Neural progenitor cell (in vitro differentiated cells): ENCODE measurements around the gene TRIO. TPM values are rescaled to one million over a fixed set of nuclear protein-coding genes. Genes with fewer than 3 reads are reported as not detected.
"Not testable (repeated sequence)": the region's sequence is repeated elsewhere in the genome, so short reads cannot be mapped to it uniquely, and the experiment has no call there.

Source experiments
- DNase-seq: peaks from one replicate; pipeline ENCODE4 v3.0.0-alpha.2; 2016; ENCODE audit warnings: low spot score
- H2AFZ ChIP-seq: fragments of 200-600 bp; sonication (generic); replicated peaks from 2 replicates; pipeline ENCODE4 v1.6.1; 2016; ENCODE audit warnings: antibody characterized with exemption
- H3F3A ChIP-seq: fragments of 200-600 bp; sonication (generic); 2 replicates; pipeline ENCODE4 v1.6.1; 2016; ENCODE audit warnings: antibody characterized with exemption, low read depth
- H3K27ac ChIP-seq: fragments of 200-600 bp; sonication (generic); 2 replicates; pipeline ENCODE4 v1.5.1; 2016; ENCODE audit warnings: mild to moderate bottlenecking
- H3K27me3 ChIP-seq: fragments of 200-600 bp; sonication (generic); 2 replicates; pipeline ENCODE4 v1.6.1; 2016; ENCODE audit warnings: mild to moderate bottlenecking, moderate library complexity
- H3K36me3 ChIP-seq: fragments of 200-600 bp; sonication (generic); 2 replicates; pipeline ENCODE4 v1.5.1; 2016
- H3K4me1 ChIP-seq: fragments of 200-600 bp; sonication (generic); 2 replicates; pipeline ENCODE4 v1.6.1; 2016; ENCODE audit warnings: mixed run types
- H3K4me2 ChIP-seq: fragments of 200-600 bp; sonication (generic); 2 replicates; pipeline ENCODE4 v1.6.1; 2016
- H3K4me3 ChIP-seq: fragments of 200-600 bp; sonication (generic); 2 replicates; pipeline ENCODE4 v1.5.1; 2016
- H3K79me2 ChIP-seq: fragments of 200-600 bp; sonication (generic); 2 replicates; pipeline ENCODE4 v1.6.1; 2016; ENCODE audit warnings: low read depth
- H3K9ac ChIP-seq: fragments of 200-600 bp; sonication (generic); 2 replicates; pipeline ENCODE4 v1.6.1; 2016
- H3K9me3 ChIP-seq: fragments of 200-600 bp; sonication (generic); 2 replicates; pipeline ENCODE4 v1.5.1; 2016; ENCODE audit warnings: low read depth
- H4K20me1 ChIP-seq: fragments of 200-600 bp; sonication (generic); 2 replicates; pipeline ENCODE4 v1.6.1; 2016; ENCODE audit warnings: low read depth
- H3K27ac Mint-ChIP-seq: 3 replicates; pipeline ENCODE4 v1.8.0; 2021; ENCODE audit warnings: mixed read lengths
- H3K27me3 Mint-ChIP-seq: 2 replicates; pipeline ENCODE4 v1.8.0; 2022; ENCODE audit warnings: low read depth, mild to moderate bottlenecking, inconsistent platforms, moderate library complexity, mixed read lengths; ENCODE audit not compliant: insufficient read depth
- H3K36me3 Mint-ChIP-seq: 3 replicates; pipeline ENCODE4 v1.8.0; 2021; ENCODE audit warnings: mixed read lengths
- H3K4me1 Mint-ChIP-seq: 3 replicates; pipeline ENCODE4 v1.8.0; 2021; ENCODE audit warnings: mixed read lengths
- H3K4me3 Mint-ChIP-seq: 3 replicates; pipeline ENCODE4 v1.8.0; 2021; ENCODE audit warnings: mild to moderate bottlenecking, moderate library complexity, mixed read lengths
- H3K9me3 Mint-ChIP-seq: 3 replicates; pipeline ENCODE4 v1.8.0; 2020; ENCODE audit warnings: mixed read lengths
- EZH2 ChIP-seq: fragments of 200-600 bp; sonication (generic); IDR thresholded peaks from 2 replicates; pipeline ENCODE4 v1.6.1; 2017; ENCODE audit warnings: antibody characterized with exemption, mild to moderate bottlenecking, moderate library complexity
- EZH2phosphoT487 ChIP-seq: fragments of 200-600 bp; sonication (generic); IDR thresholded peaks from 2 replicates; pipeline ENCODE4 v1.6.1; 2017; ENCODE audit warnings: antibody characterized with exemption
- total RNA-seq: library from RNA; depleted of rRNA; stranded (reverse); fragments of >200 nt; gene quantifications from 2 replicates; pipeline ENCODE4 v1.2.3, GENCODE V29; 2015; ENCODE audit warnings: low replicate concordance
- TF ChIP-seq, protein P1 (sequence below): fragments of 200-600 bp; sonication (generic); IDR thresholded peaks from 2 replicates; pipeline ENCODE4 v1.5.1; 2017; ENCODE audit warnings: antibody characterized with exemption, mild to moderate bottlenecking

Gene TRIO
- total RNA-seq, 1 donor from 2014 or later, result 84.7 TPM

DNA sequence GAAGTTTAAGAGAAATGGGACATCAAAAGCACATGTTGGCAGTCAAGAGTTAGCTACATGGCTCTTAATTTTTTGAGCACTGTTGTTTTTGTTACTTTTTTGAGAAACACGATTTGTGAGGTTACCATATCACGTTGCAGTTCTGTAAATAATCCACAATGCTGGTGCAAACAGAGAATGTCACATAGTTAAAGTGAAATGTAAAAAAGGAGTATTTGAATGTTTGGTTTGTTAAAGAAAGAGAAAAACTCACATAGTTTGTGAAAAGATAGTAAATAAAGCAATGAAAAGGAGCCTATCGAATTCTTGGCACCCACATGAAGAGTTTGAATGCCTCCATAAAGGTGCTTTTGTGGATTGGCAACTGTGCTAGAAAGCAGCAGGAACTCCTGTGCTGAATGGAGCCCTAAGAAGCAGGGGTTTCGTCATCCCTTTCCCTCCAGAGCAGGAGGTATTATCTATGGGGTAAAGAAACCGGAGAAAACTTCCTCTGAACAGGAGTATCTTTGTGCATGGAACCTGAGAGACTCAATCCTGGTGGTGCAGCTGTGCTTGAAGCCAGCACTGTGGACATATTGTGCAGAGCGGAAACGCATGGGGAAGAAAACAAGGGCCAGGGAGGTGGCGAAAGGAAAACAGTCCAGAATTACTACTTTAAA lies 289.9 kb downstream of the TRIO start:
- Histone ChIP-seq H2AFZ (no peak overlapping the region), H3K27me3 (no peaks in the 10 kb centered on the region), H3K36me3 (no peaks in the 10 kb centered on the region), H3K27ac (peak overlapping the region; percentile 81), H4K20me1 (peaks cover 7% of the 10 kb centered on the region), H3K9me3 (no peaks in the 10 kb centered on the region), H3K9ac (no peak overlapping the region), H3K4me2 (peak overlapping the region; percentile 67), H3K79me2 (peaks cover 5% of the 10 kb centered on the region), H3K4me3 (no peak overlapping the region), H3K4me1 (peaks cover 38% of the 10 kb centered on the region), H3F3A (peaks cover 23% of the 10 kb centered on the region)
- TF ChIP-seq EZH2 (no peak), EZH2phosphoT487 (no peak)
- TF ChIP-seq, protein P1, sequence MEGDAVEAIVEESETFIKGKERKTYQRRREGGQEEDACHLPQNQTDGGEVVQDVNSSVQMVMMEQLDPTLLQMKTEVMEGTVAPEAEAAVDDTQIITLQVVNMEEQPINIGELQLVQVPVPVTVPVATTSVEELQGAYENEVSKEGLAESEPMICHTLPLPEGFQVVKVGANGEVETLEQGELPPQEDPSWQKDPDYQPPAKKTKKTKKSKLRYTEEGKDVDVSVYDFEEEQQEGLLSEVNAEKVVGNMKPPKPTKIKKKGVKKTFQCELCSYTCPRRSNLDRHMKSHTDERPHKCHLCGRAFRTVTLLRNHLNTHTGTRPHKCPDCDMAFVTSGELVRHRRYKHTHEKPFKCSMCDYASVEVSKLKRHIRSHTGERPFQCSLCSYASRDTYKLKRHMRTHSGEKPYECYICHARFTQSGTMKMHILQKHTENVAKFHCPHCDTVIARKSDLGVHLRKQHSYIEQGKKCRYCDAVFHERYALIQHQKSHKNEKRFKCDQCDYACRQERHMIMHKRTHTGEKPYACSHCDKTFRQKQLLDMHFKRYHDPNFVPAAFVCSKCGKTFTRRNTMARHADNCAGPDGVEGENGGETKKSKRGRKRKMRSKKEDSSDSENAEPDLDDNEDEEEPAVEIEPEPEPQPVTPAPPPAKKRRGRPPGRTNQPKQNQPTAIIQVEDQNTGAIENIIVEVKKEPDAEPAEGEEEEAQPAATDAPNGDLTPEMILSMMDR, result no peak
- DNase-seq, result peak; percentile 49
- H3K27ac Mint-ChIP-seq, result peak overlapping the region; percentile 65
- H3K4me1 Mint-ChIP-seq, result peaks cover 47% of the 10 kb centered on the region
- no peak overlapping the region for H3K4me3 Mint-ChIP-seq
- peaks cover 12% of the 10 kb centered on the region for H3K9me3 Mint-ChIP-seq
- peaks cover 38% of the 10 kb centered on the region for H3K36me3 Mint-ChIP-seq
- H3K27me3 Mint-ChIP-seq, result no peaks in the 10 kb centered on the region

DNA sequence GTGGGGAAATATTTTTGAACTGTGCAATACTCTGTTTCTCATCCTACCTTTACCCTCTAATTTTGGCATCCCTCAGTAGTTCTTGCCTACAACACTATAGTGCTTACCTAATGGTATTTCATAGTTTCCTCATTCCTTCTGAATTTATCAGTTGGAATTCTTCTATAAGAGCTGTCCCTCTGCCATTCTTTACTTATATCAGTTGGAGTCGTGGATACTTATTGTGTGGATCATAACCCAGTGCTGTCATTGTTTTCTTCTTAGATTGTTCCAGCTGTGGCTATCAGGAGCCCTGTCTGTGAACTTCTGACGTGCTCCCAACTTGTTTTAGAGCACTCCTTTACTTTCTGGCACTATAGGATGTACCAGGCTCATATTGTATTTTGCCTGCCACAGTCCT lies 292.3 kb downstream of the TRIO start:
- peaks cover 19% of the 10 kb centered on the region for H3F3A ChIP-seq
- H3K4me3 ChIP-seq, result no peak overlapping the region
- H3K79me2 ChIP-seq, result no peaks in the 10 kb centered on the region
- H3K4me2 ChIP-seq, result no peak overlapping the region
- DNase-seq, result no peak
- H3K9me3 ChIP-seq, result no peaks in the 10 kb centered on the region
- H3K27me3 ChIP-seq, result no peaks in the 10 kb centered on the region
- no peak overlapping the region for H3K9ac ChIP-seq
- peaks cover 12% of the 10 kb centered on the region for H4K20me1 ChIP-seq
- no peak overlapping the region for H3K27ac ChIP-seq
- Mint-ChIP-seq H3K36me3 (peaks cover 46% of the 10 kb centered on the region), H3K4me1 (peaks cover 44% of the 10 kb centered on the region), H3K27ac (no peak overlapping the region), H3K4me3 (no peak overlapping the region), H3K9me3 (peaks cover 12% of the 10 kb centered on the region), H3K27me3 (no peaks in the 10 kb centered on the region)
- peaks cover 33% of the 10 kb centered on the region for H3K4me1 ChIP-seq
- TF ChIP-seq EZH2phosphoT487 (no peak), EZH2 (no peak)
- TF ChIP-seq, protein P1, result no peak
- H2AFZ ChIP-seq, result no peak overlapping the region
- H3K36me3 ChIP-seq, result no peaks in the 10 kb centered on the region

DNA sequence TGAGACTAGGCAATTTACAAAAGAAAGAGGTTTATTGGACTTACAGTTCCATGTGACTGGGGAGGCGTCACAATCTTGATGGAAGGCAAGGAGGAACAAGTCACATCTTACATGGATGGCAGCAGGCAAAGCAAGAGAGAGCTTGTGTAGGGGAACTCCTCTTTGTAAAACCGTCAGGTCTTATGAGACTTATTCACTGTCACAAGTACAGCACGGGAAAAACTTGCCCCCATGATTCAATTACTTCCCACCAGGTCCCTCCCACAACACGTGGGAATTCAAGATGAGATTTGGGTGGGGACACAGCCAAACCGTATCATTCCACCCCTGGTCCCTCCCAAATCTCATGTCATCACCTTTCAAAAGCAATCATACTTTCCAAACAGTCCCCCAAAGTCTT lies 293.0 kb downstream of the TRIO start:
- Mint-ChIP-seq H3K9me3 (peaks cover 12% of the 10 kb centered on the region), H3K36me3 (peaks cover 46% of the 10 kb centered on the region)

DNA sequence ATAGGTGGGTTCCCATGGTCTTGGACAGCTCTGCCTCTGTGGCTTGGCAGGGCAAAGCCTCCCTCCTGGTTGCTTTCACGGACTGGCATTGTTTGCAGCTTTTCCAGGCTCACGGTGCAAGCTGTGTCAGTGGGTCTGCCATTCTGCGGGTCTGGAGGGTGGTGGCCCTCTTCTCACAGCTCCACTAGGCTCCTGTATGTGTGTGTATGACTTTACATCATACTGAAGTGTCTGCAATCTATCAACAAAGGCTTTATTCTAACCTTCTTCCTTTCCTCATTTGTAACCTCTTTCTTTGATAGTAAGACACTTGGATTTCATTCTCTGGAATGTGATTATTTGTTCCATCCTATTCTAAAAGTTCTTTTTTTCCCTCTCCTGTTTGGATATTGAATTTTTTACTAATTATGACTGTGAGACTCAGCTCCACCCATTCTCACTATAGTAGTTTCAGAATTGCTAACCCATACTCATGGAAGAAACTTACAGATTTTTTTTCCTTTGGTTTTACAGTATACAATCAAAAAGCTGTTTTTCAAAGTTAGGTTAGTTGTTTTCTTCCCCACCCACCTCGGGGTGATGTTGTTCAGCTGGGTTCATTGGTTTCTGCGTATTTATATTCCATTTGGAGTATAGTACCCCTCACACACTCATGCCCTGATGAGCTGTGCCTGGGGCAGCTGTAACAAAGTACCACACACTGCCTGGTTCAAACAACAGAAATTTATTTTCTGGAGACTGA lies 293.8 kb downstream of the TRIO start:
- Histone ChIP-seq H3F3A (peaks cover 26% of the 10 kb centered on the region), H3K4me2 (no peak overlapping the region), H3K9me3 (no peaks in the 10 kb centered on the region), H3K4me3 (no peak overlapping the region), H3K36me3 (no peaks in the 10 kb centered on the region), H3K9ac (no peak overlapping the region), H3K4me1 (peaks cover 48% of the 10 kb centered on the region), H3K79me2 (no peaks in the 10 kb centered on the region), H2AFZ (no peak overlapping the region), H3K27ac (no peak overlapping the region), H4K20me1 (peaks cover 24% of the 10 kb centered on the region), H3K27me3 (no peaks in the 10 kb centered on the region)
- TF ChIP-seq, protein P1, result no peak
- no peak for TF ChIP-seq EZH2
- no peak for TF ChIP-seq EZH2phosphoT487
- Mint-ChIP-seq H3K27me3 (no peaks in the 10 kb centered on the region), H3K4me3 (no peak overlapping the region), H3K36me3 (peaks cover 43% of the 10 kb centered on the region), H3K4me1 (peaks cover 50% of the 10 kb centered on the region), H3K9me3 (peaks cover 12% of the 10 kb centered on the region), H3K27ac (no peak overlapping the region)
- DNase-seq, result no peak

More for the DNA sequence above, 293.0 kb downstream of the TRIO start:
- peaks cover 49% of the 10 kb centered on the region for H3K4me1 Mint-ChIP-seq
- not testable (repeated sequence) for H3K79me2 ChIP-seq, H3K4me2 ChIP-seq, H2AFZ ChIP-seq, H3K9me3 ChIP-seq, H3K27me3 ChIP-seq, H3K4me3 Mint-ChIP-seq, DNase-seq, H3K36me3 ChIP-seq, H3K27me3 Mint-ChIP-seq, H3K9ac ChIP-seq, H3K27ac ChIP-seq, H3K27ac Mint-ChIP-seq, H3K4me3 ChIP-seq
- H4K20me1 ChIP-seq, result peaks cover 16% of the 10 kb centered on the region
- H3K4me1 ChIP-seq, result peaks cover 39% of the 10 kb centered on the region
- H3F3A ChIP-seq, result peaks cover 25% of the 10 kb centered on the region
